HG03045 (cell line): ENCODE results near the gene ERBB2.

Experiments
- ATAC-seq: cut with Tn5 transposase; IDR thresholded peaks from one replicate; pipeline ENCODE4 v1.9.1; 2021; ENCODE audit warnings: mild to moderate bottlenecking, moderate library complexity; ENCODE audit not compliant: unreplicated experiment

ERBB2 gene

GRCh38 chr17:39699818-39700147 lies at the start of gene ERBB2:
Gene ERBB2 (plus strand): TSS chr17:39700064. CDS start chr17:39700239, 175 bp downstream.
- no peak for ATAC-seq

GRCh38 chr17:39650121-39650579 lies 49.7 kb upstream of the ERBB2 start:
- ATAC-seq = no peak

- no peak for ATAC-seq
Observed at GRCh38 chr17:39651923-39652586, 47.8 kb upstream of the ERBB2 start.

GRCh38 chr17:39652587-39653315 lies 47.1 kb upstream of the ERBB2 start:
- no peak for ATAC-seq

- no peak for ATAC-seq
Observed at GRCh38 chr17:39653316-39653661, 46.6 kb upstream of the ERBB2 start.

GRCh38 chr17:39653662-39654331 lies 46.1 kb upstream of the ERBB2 start:
- no peak for ATAC-seq

GRCh38 chr17:39655105-39655504 lies 44.8 kb upstream of the ERBB2 start:
- ATAC-seq = no peak

GRCh38 chr17:39658346-39658745 lies 41.5 kb upstream of the ERBB2 start:
- ATAC-seq = no peak

GRCh38 chr17:39658760-39659159 lies 41.1 kb upstream of the ERBB2 start:
- ATAC-seq = no peak

GRCh38 chr17:39659279-39660010 lies 40.4 kb upstream of the ERBB2 start:
- no peak for ATAC-seq

GRCh38 chr17:39660011-39660360 lies 39.9 kb upstream of the ERBB2 start:
- no peak for ATAC-seq

GRCh38 chr17:39660397-39661385 lies 39.2 kb upstream of the ERBB2 start:
- no peak for ATAC-seq

- ATAC-seq = no peak
Observed at GRCh38 chr17:39661744-39662541, 37.9 kb upstream of the ERBB2 start.

- ATAC-seq = no peak
Observed at GRCh38 chr17:39662551-39663339, 37.1 kb upstream of the ERBB2 start.

GRCh38 chr17:39663340-39663687 lies 36.5 kb upstream of the ERBB2 start:
- ATAC-seq = no peak

GRCh38 chr17:39663688-39664580 lies 35.9 kb upstream of the ERBB2 start:
- no peak for ATAC-seq

GRCh38 chr17:39664581-39665561 lies 35.0 kb upstream of the ERBB2 start, which contains the start of gene TCAP:
Gene TCAP (plus strand): TSS chr17:39665349. CDS start chr17:39665360, 11 bp downstream.
- no peak for ATAC-seq
